ENCODE results near the gene PPP2R3B. TPM values are rescaled to one million over a fixed set of nuclear protein-coding genes. Genes with fewer than 3 reads are reported as not detected.

Gene PPP2R3B
- total and polyA plus RNA-seq, 2 experiments from 2014 or later, result 22.4 to 24.3 TPM

GRCh38 chrX:313546-313945, 73.2 kb downstream of the PPP2R3B start:
- Histone ChIP-seq H3K36me3 (replicated peaks; ENCODE audit: insufficient read depth, low read depth) (no peaks in the 10 kb centered on the region), H2AFZ (no peak overlapping the region), H3K9me3 (ENCODE audit: low read depth) (no peaks in the 10 kb centered on the region), H3K4me2 (no peak overlapping the region), H3K27me3 (no peaks in the 10 kb centered on the region), H3K4me1 (ENCODE audit: insufficient read depth) (no peaks in the 10 kb centered on the region), H3K79me2 (peaks cover 6% of the 10 kb centered on the region), H3K4me3 (no peak overlapping the region), H3K9me2 (replicated peaks; ENCODE audit: insufficient read depth) (no peaks in the 10 kb centered on the region), H4K20me1 (ENCODE audit: insufficient read depth, poor library complexity, severe bottlenecking) (peaks cover 4% of the 10 kb centered on the region), H3K27ac (no peak overlapping the region)
- WGBS (ENCODE audit: low lambda C conversion rate, missing lambda C conversion rate), result 89% methylated on average over 8 of the region's 8 CpGs
- no peak for TF ChIP-seq CTCF (IDR thresholded peaks at IDR 0.05; ENCODE audit: poor library complexity)
- no peak for TF ChIP-seq EZH2phosphoT487 (IDR thresholded peaks at IDR 0.05; ENCODE audit: low read depth, severe bottlenecking, unreplicated experiment)
- TF ChIP-seq EZH2 (IDR thresholded peaks at IDR 0.05; ENCODE audit: borderline replicate concordance), result no peak
- no peak for DNase-seq (ENCODE audit: low spot score)

GRCh38 chrX:312621-313331, 73.9 kb downstream of the PPP2R3B start:
- WGBS (ENCODE audit: low lambda C conversion rate, missing lambda C conversion rate), result 97% methylated on average over 47 of the region's 54 CpGs

GRCh38 chrX:311156-312129, 75.3 kb downstream of the PPP2R3B start:
- WGBS (ENCODE audit: low lambda C conversion rate, missing lambda C conversion rate), result 97% methylated on average over 59 of the region's 69 CpGs
- Histone ChIP-seq H3K79me2 (no peaks in the 10 kb centered on the region), H3K4me2 (no peak overlapping the region), H3K9me3 (ENCODE audit: low read depth) (no peaks in the 10 kb centered on the region), H4K20me1 (ENCODE audit: insufficient read depth, poor library complexity, severe bottlenecking) (no peaks in the 10 kb centered on the region), H2AFZ (no peak overlapping the region), H3K4me1 (ENCODE audit: insufficient read depth) (no peaks in the 10 kb centered on the region), H3K27me3 (no peaks in the 10 kb centered on the region), H3K27ac (no peak overlapping the region), H3K4me3 (no peak overlapping the region), H3K36me3 (replicated peaks; ENCODE audit: insufficient read depth, low read depth) (no peaks in the 10 kb centered on the region), H3K9me2 (replicated peaks; ENCODE audit: insufficient read depth) (no peaks in the 10 kb centered on the region)
- no peak for DNase-seq (ENCODE audit: low spot score)
- no peak for TF ChIP-seq EZH2 (IDR thresholded peaks at IDR 0.05; ENCODE audit: borderline replicate concordance)
- no peak for TF ChIP-seq EZH2phosphoT487 (IDR thresholded peaks at IDR 0.05; ENCODE audit: low read depth, severe bottlenecking, unreplicated experiment)

More at GRCh38 chrX:312621-313331, 73.9 kb downstream of the PPP2R3B start:
- H3K4me2 ChIP-seq, result no peak overlapping the region
- H2AFZ ChIP-seq, result no peak overlapping the region
- peaks cover 4% of the 10 kb centered on the region for H4K20me1 ChIP-seq (ENCODE audit: insufficient read depth, poor library complexity, severe bottlenecking)
- no peak overlapping the region for H3K27ac ChIP-seq
- H3K36me3 ChIP-seq (replicated peaks; ENCODE audit: insufficient read depth, low read depth), result no peaks in the 10 kb centered on the region
- H3K4me1 ChIP-seq (ENCODE audit: insufficient read depth), result no peaks in the 10 kb centered on the region
- H3K9me2 ChIP-seq (replicated peaks; ENCODE audit: insufficient read depth), result no peaks in the 10 kb centered on the region
- H3K27me3 ChIP-seq, result no peaks in the 10 kb centered on the region
- H3K4me3 ChIP-seq, result no peak overlapping the region
- no peaks in the 10 kb centered on the region for H3K9me3 ChIP-seq (ENCODE audit: low read depth)
- DNase-seq (ENCODE audit: low spot score), result no peak
- TF ChIP-seq CTCF (IDR thresholded peaks at IDR 0.05; ENCODE audit: poor library complexity) (no peak), EZH2 (IDR thresholded peaks at IDR 0.05; ENCODE audit: borderline replicate concordance) (no peak), EZH2phosphoT487 (IDR thresholded peaks at IDR 0.05; ENCODE audit: low read depth, severe bottlenecking, unreplicated experiment) (no peak)
- H3K79me2 ChIP-seq, result peaks cover 6% of the 10 kb centered on the region
